HCT116 (cell line): ENCODE results near the gene MAP3K8. TPM values are rescaled to one million over a fixed set of nuclear protein-coding genes. Genes with fewer than 3 reads are reported as not detected.

Experiments
- ATAC-seq: fragments of 200-7000 bp; cut with Tn5 transposase; 2 replicates; pipeline ENCODE4 v1.9.1; 2020; ENCODE audit warnings: mild to moderate bottlenecking, moderate library complexity
- BruUV-seq: library from RNA; stranded (reverse); fragments of 400-500 nt; replicated peaks from 2 replicates; lab custom pipeline; 2021; lab: Mats Ljungman, UMichigan
- CTCF ChIA-PET: fragments of 300-600 bp; sonication (Branson Sonifier 250); formaldehyde crosslinking; loops from one replicate; lab custom pipeline; 2021; ENCODE audit warnings: antibody characterized with exemption; lab: Charles Lee
- POLR2A ChIA-PET: fragments of 300-600, 350-600 bp; sonication (Branson Sonifier 250); formaldehyde crosslinking; loops from one replicate; lab custom pipeline; 2021; ENCODE audit warnings: antibody characterized with exemption; lab: Charles Lee
- RAD21 ChIA-PET, 2 experiments: fragments of 300-600 bp; sonication (Branson Sonifier 250); formaldehyde crosslinking; loops; one replicate each; lab custom pipeline; 2023; ENCODE audit warnings: low total read pairs in 2 of 2; ENCODE audit not compliant: uncharacterized antibody in 2 of 2, unreplicated experiment in 2 of 2, low non-redundant PET in 1 of 2; lab: Charles Lee
- DNase-seq: peaks from one replicate; pipeline ENCODE4 v3.0.0-alpha.2; 2010; ENCODE audit warnings: low read depth, low spot score
- H2AFZ ChIP-seq: fragments of 200-600 bp; shearing (Covaris generic), sonication (generic); 2 replicates; pipeline ENCODE4 v1.6.1; 2017; ENCODE audit warnings: low read depth, mixed run types, mixed read lengths, antibody characterized with exemption, low read length; ENCODE audit not compliant: poor library complexity, severe bottlenecking
- H3K27ac ChIP-seq: 2 replicates; pipeline ENCODE4 v1.5.1; 2012; ENCODE audit warnings: low read depth, low read length
- H3K27me3 ChIP-seq: fragments of 200-600 bp; sonication (generic); 2 replicates; pipeline ENCODE4 v1.6.1; 2016; ENCODE audit warnings: mixed run types, low read length, mixed read lengths; ENCODE audit not compliant: insufficient read depth
- H3K36me3 ChIP-seq, 2 experiments: fragments of 200-500 bp in 1 of 2; fragments of 200-600 bp in 1 of 2; sonication (Bioruptor generic) in 1 of 2; sonication (generic) in 1 of 2; 2 replicates each; pipeline versions ENCODE4 v1.5.1 to v1.6.1; 2014 to 2016; ENCODE audit warnings: low read length in 2 of 2, inconsistent platforms in 1 of 2, mixed read lengths in 1 of 2, mixed run types in 1 of 2; ENCODE audit not compliant: insufficient read depth in 2 of 2, control insufficient read depth in 1 of 2
- H3K4me1 ChIP-seq, 2 experiments: fragments of 200-600 bp in 1 of 2; sonication (generic) in 1 of 2; 2 replicates each; pipeline versions ENCODE4 v1.5.1 to v1.6.1; 2012 to 2017; ENCODE audit warnings: low read length in 2 of 2, inconsistent platforms in 1 of 2, mild to moderate bottlenecking in 1 of 2, mixed read lengths in 1 of 2, mixed run types in 1 of 2, moderate library complexity in 1 of 2; ENCODE audit not compliant: insufficient read depth in 2 of 2, control insufficient read depth in 1 of 2
- H3K4me2 ChIP-seq: fragments of 200-600 bp; sonication (generic); 2 replicates; pipeline ENCODE4 v1.6.1; 2017; ENCODE audit warnings: mixed run types, low read length, mixed read lengths
- H3K4me3 ChIP-seq, 2 experiments: fragments of 200-600 bp in 1 of 2; sonication (generic) in 1 of 2; replicated peaks in 1 of 2; 2 replicates each; pipeline ENCODE4 v1.5.1; 2011 to 2016; ENCODE audit warnings: low read length in 2 of 2, control low read depth in 1 of 2, low read depth in 1 of 2, mild to moderate bottlenecking in 1 of 2, mixed read lengths in 1 of 2, mixed run types in 1 of 2
- H3K79me2 ChIP-seq: fragments of 200-600 bp; sonication (generic); 2 replicates; pipeline ENCODE4 v1.6.1; 2017; ENCODE audit warnings: mild to moderate bottlenecking, mixed run types, low read length, moderate library complexity, mixed read lengths; ENCODE audit not compliant: insufficient read depth
- H3K9ac ChIP-seq: fragments of 200-600 bp; sonication (generic); 2 replicates; pipeline ENCODE4 v1.6.1; 2016; ENCODE audit warnings: low read length, mixed read lengths
- H3K9me2 ChIP-seq: fragments of 200-600 bp; sonication (generic), shearing (Covaris generic); 2 replicates; pipeline ENCODE4 v1.6.1; 2017; ENCODE audit warnings: mixed run types, mild to moderate bottlenecking, moderate library complexity; ENCODE audit not compliant: insufficient read depth
- H3K9me3 ChIP-seq, 2 experiments: fragments of 200-500 bp in 1 of 2; fragments of 200-600 bp in 1 of 2; sonication (Bioruptor generic) in 1 of 2; sonication (generic) in 1 of 2; 2 replicates each; pipeline ENCODE4 v1.6.1; 2014 to 2017; ENCODE audit warnings: low read length in 2 of 2, mixed read lengths in 2 of 2, inconsistent platforms in 1 of 2, low read depth in 1 of 2, mild to moderate bottlenecking in 1 of 2, mixed run types in 1 of 2, moderate library complexity in 1 of 2; ENCODE audit not compliant: control insufficient read depth in 1 of 2, insufficient read depth in 1 of 2
- H4K20me1 ChIP-seq: fragments of 200-600 bp; sonication (generic), shearing (Covaris generic); 2 replicates; pipeline ENCODE4 v1.6.1; 2017; ENCODE audit warnings: mixed run types, mild to moderate bottlenecking, moderate library complexity; ENCODE audit not compliant: insufficient read depth
- CEBPB ChIP-seq: IDR thresholded peaks from 2 replicates; pipeline ENCODE4 v1.6.1; 2012; ENCODE audit warnings: low read depth
- ELF1 ChIP-seq: IDR thresholded peaks from 2 replicates; pipeline ENCODE4 v1.6.1; 2012; ENCODE audit warnings: low read depth, borderline replicate concordance
- EZH2 ChIP-seq: fragments of 200-600 bp; sonication (generic); IDR thresholded peaks from 2 replicates; pipeline ENCODE4 v1.6.1; 2017; ENCODE audit warnings: antibody characterized with exemption, mixed run types
- EZH2phosphoT487 ChIP-seq: fragments of 200-600 bp; IDR thresholded peaks from 2 replicates; pipeline ENCODE4 v1.6.1; 2018; ENCODE audit warnings: antibody characterized with exemption, borderline replicate concordance
- POLR2AphosphoS5 ChIP-seq: IDR thresholded peaks from 2 replicates; pipeline ENCODE4 v1.6.1; 2011; ENCODE audit warnings: mild to moderate bottlenecking, low read depth, low read length, moderate library complexity
- ZFX ChIP-seq: fragments of 450-650 bp; IDR thresholded peaks from 2 replicates; pipeline ENCODE4 v1.6.1; 2017
- ZNF274 ChIP-seq: fragments of 200-500 bp; sonication (Bioruptor generic); IDR thresholded peaks from 2 replicates; pipeline ENCODE4 v1.6.1; 2014; ENCODE audit warnings: mild to moderate bottlenecking, low read depth, low read length, inconsistent platforms
- intact Hi-C: fragments of 100-400 bp; cut with micrococcal nuclease; formaldehyde crosslinking; loops from 2 replicates; pipeline ENCODE4 v1.10.0; 2022
- total RNA-seq: library from RNA; stranded (reverse); gene quantifications from one replicate; pipeline ENCODE4 v1.2.1, GENCODE V29; 2021; ENCODE audit not compliant: unreplicated experiment
- TF ChIP-seq, protein P1 (sequence below): IDR thresholded peaks from 2 replicates; pipeline ENCODE4 v1.6.1; 2012
- TF ChIP-seq, protein P2 (sequence below), 3 experiments: fragments of 200-600 bp in 1 of 3; sonication (generic) in 1 of 3; IDR thresholded peaks in 2 of 3; conservative IDR thresholded peaks in 1 of 3; 2 replicates each; pipeline ENCODE4 v1.5.1; 2012 to 2017; ENCODE audit warnings: low read depth in 2 of 3, low read length in 2 of 3, antibody characterized with exemption in 1 of 3, borderline replicate concordance in 1 of 3, control low read depth in 1 of 3, mild to moderate bottlenecking in 1 of 3, mixed read lengths in 1 of 3, mixed run types in 1 of 3, moderate library complexity in 1 of 3; ENCODE audit not compliant: insufficient read depth in 1 of 3

MAP3K8 gene
- total RNA-seq, 1 experiment from 2014 or later: 4.5 TPM

DNA sequence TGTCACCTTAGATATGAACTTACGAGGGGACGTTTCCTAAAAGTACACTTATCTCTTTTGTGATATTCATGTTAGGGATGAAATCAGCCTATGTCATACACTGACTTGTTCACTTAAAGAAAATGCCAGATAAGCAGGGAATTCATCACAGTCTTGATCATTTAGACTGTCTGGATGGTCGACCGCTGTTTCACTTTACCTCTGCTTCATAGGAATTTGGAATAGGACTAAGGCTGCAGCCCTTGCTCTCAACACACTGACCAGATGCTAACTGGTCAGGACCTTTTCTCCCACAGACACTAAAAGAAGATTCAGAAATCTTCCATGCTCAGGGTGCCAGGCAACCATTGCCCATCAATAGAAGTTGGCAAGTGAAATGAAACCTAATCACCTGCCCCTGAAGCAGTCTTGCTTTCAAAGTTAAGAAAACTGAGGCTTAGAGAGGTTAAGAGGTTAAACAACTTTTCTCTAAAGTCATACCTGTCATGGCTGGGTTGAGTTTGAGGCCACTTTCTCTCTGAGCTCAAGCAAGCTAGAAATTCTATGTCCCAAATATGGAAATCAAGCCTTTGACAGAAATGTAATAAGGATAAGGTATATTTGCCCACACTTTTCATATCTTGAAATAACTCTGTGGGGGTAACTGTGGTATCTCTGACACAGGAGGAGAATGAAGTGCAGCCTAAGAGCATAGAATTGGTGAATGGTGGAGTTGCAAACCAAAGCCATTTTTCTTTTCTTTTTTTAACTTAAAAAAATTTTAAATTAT lies 77.1 kb downstream of the MAP3K8 start:
- intact Hi-C loops: no loop called here
- H2AFZ ChIP-seq: no peak overlapping the region
- no peaks in the 10 kb centered on the region for H3K9me2 ChIP-seq
- no peaks in the 10 kb centered on the region for H3K27me3 ChIP-seq
- no peaks in the 10 kb centered on the region for H3K79me2 ChIP-seq
- H3K4me2 ChIP-seq: no peak overlapping the region
- H3K36me3 ChIP-seq: no peaks in the 10 kb centered on the region
- H4K20me1 ChIP-seq: no peaks in the 10 kb centered on the region
- H3K4me3 ChIP-seq: no peak overlapping the region
- no peaks in the 10 kb centered on the region for H3K9me3 ChIP-seq
- POLR2A ChIA-PET: no interaction called here
- H3K4me1 ChIP-seq: peaks cover 0 to 4% of the 10 kb centered on the region in 2 experiments; a peak in 1 of 4 replicates
- H3K9ac ChIP-seq: no peak overlapping the region
- ATAC-seq (no peak), DNase-seq (no peak)
- BruUV-seq: no TSS peak
- CTCF ChIA-PET: interaction anchor here (1.5 kb wide), 1 partner anchor 18 kb away, joined by 4 read pairs; no protein-coding TSS in a partner anchor
- RAD21 ChIA-PET: no interaction called here
- no peak overlapping the region for H3K27ac ChIP-seq
- TF ChIP-seq EZH2phosphoT487 (no peak), ZFX (no peak), CEBPB (no peak), ELF1 (no peak), ZNF274 (no peak), POLR2AphosphoS5 (no peak), EZH2 (no peak)
- TF ChIP-seq, protein P1, sequence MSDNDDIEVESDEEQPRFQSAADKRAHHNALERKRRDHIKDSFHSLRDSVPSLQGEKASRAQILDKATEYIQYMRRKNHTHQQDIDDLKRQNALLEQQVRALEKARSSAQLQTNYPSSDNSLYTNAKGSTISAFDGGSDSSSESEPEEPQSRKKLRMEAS: no peak
- TF ChIP-seq, protein P2, sequence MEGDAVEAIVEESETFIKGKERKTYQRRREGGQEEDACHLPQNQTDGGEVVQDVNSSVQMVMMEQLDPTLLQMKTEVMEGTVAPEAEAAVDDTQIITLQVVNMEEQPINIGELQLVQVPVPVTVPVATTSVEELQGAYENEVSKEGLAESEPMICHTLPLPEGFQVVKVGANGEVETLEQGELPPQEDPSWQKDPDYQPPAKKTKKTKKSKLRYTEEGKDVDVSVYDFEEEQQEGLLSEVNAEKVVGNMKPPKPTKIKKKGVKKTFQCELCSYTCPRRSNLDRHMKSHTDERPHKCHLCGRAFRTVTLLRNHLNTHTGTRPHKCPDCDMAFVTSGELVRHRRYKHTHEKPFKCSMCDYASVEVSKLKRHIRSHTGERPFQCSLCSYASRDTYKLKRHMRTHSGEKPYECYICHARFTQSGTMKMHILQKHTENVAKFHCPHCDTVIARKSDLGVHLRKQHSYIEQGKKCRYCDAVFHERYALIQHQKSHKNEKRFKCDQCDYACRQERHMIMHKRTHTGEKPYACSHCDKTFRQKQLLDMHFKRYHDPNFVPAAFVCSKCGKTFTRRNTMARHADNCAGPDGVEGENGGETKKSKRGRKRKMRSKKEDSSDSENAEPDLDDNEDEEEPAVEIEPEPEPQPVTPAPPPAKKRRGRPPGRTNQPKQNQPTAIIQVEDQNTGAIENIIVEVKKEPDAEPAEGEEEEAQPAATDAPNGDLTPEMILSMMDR (IDR thresholded peaks at IDR 0.05 in 2 of 3, conservative IDR thresholded peaks at IDR 0.05 in 1 of 3; ENCODE audit: borderline replicate concordance in 1 of 3, insufficient read depth in 1 of 3, low read depth in 2 of 3, low read length in 2 of 3): no peak

Other genes starting within 250 kb of the MAP3K8 start
- gene MTPAP, start 84.9 kb upstream of the MAP3K8 start, total RNA-seq: 40.3 TPM
- gene LYZL2, start 195.6 kb downstream of the MAP3K8 start, total RNA-seq: not detected